Lung (tissue), 12 donors: ENCODE data around the gene CEP68. TPM values are rescaled to one million over a fixed set of nuclear protein-coding genes. Genes with fewer than 3 reads are reported as not detected.
"Not testable (repeated sequence)": the region's sequence is repeated elsewhere in the genome, so short reads cannot be mapped to it uniquely, and the experiment has no call there.

Source experiments
- ATAC-seq: fragments of 200-7000 bp; cut with Tn5 transposase; one replicate; pipeline ENCODE4 v1.9.1; 2020; ENCODE audit warnings: moderate number of reproducible peaks; ENCODE audit not compliant: insufficient read depth, low FRiP score
- DNase-seq, 3 donors: peaks; one replicate each; pipeline ENCODE4 v3.0.0-alpha.2; 2013 to 2017
- H3K27ac ChIP-seq, 2 donors: one replicate each; pipeline ENCODE4 v1.5.1; 2013; ENCODE audit warnings: mild to moderate bottlenecking in 2 of 2, moderate library complexity in 2 of 2, control low read depth in 1 of 2, inconsistent platforms in 1 of 2, low read depth in 1 of 2, low read length in 1 of 2
- H3K27me3 ChIP-seq, 3 donors: one replicate each; pipeline ENCODE4 v1.5.1; 2013; ENCODE audit warnings: low read length in 2 of 3; ENCODE audit not compliant: control insufficient read depth in 3 of 3, insufficient read depth in 3 of 3
- H3K36me3 ChIP-seq, 4 donors: one replicate each; pipeline ENCODE4 v1.5.1; 2013; ENCODE audit warnings: low read length in 4 of 4, mild to moderate bottlenecking in 1 of 4, moderate library complexity in 1 of 4; ENCODE audit not compliant: control insufficient read depth in 4 of 4, insufficient read depth in 4 of 4
- H3K4me1 ChIP-seq, 5 donors: one replicate each; pipeline ENCODE4 v1.5.1; 2013; ENCODE audit warnings: low read length in 5 of 5, mild to moderate bottlenecking in 2 of 5, moderate library complexity in 1 of 5; ENCODE audit not compliant: control insufficient read depth in 5 of 5, insufficient read depth in 5 of 5
- H3K4me3 ChIP-seq: one replicate; pipeline ENCODE4 v1.5.1; 2013; ENCODE audit warnings: mild to moderate bottlenecking, control low read depth, moderate library complexity
- H3K9ac ChIP-seq, 2 donors: one replicate each; pipeline ENCODE4 v1.5.1; 2013; ENCODE audit warnings: low read length in 2 of 2, control low read depth in 1 of 2; ENCODE audit not compliant: insufficient read depth in 1 of 2
- H3K9me3 ChIP-seq, 4 donors: one replicate each; pipeline ENCODE4 v1.5.1; 2013; ENCODE audit warnings: low read length in 3 of 4, mild to moderate bottlenecking in 1 of 4, moderate library complexity in 1 of 4; ENCODE audit not compliant: control insufficient read depth in 4 of 4, insufficient read depth in 3 of 4
- WGBS, 2 donors: extraction: QIAGEN DNeasy Blood & Tissue Kit; methylation state at CpG; one replicate each; pipeline ENCODE4 v1.1.7; 2013; 5-methylcytosine and 5-hydroxymethylcytosine counted together
- polyA plus RNA-seq, 2 donors: library from polyadenylated mRNA; stranded (reverse); fragments of 200-250 nt; gene quantifications; one replicate each; pipeline ENCODE4 v1.2.1, GENCODE V29; 2013
- total RNA-seq, 2 donors: library from RNA; depleted of rRNA in 1 of 2; stranded (reverse); fragments of >200 nt in 1 of 2; gene quantifications; one replicate each; pipeline ENCODE4 v1.2.1, GENCODE V29; 2014 to 2021
- TF ChIP-seq, protein P1 (sequence below): IDR thresholded peaks from 2 replicates; pipeline ENCODE4 v1.5.1; 2012; ENCODE audit warnings: mild to moderate bottlenecking; ENCODE audit errors: control extremely low read depth, extremely low read depth
- donor health status: control.
- donor health status: control.
- donor health status: Bipolar disorder and iron deficiency.
- donor health status: healthy.
- donor health status: DM: yes; HTN: yes; CAD: no.

Gene CEP68
- total and polyA plus RNA-seq, 4 donors: 3.5 to 28.9 (median 8.8) TPM

DNA sequence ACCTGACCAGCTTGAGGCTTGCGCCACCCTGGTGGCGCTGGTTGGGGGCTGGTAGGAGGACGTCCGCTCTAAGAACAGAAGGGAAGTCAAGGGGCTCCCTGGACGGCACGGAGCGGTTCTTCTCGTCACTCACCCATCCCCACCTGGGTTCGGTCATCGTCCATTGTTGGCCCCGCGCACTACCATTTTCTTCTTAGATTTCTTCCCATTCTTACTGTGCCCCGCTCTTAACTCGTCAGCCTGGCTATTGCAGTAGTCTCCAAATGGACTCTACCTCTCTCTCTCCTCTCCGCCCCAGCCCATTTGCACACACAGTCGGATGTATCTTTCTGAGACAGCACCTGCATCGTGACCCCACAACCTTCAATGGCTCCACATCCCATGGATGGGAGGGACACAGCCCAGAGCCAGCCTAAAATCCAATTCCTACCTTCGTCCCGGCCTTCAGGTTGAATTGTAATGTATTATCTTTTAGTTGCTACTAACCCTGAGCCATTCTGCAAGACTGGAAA lies 74.5 kb downstream of the CEP68 start:
- WGBS, 2 donors: 16 to 17% methylated on average over 15 to 19 of the region's 19 CpGs
- no peaks in the 10 kb centered on the region for H3K36me3 ChIP-seq
- DNase-seq: no peak
- TF ChIP-seq, protein P1, sequence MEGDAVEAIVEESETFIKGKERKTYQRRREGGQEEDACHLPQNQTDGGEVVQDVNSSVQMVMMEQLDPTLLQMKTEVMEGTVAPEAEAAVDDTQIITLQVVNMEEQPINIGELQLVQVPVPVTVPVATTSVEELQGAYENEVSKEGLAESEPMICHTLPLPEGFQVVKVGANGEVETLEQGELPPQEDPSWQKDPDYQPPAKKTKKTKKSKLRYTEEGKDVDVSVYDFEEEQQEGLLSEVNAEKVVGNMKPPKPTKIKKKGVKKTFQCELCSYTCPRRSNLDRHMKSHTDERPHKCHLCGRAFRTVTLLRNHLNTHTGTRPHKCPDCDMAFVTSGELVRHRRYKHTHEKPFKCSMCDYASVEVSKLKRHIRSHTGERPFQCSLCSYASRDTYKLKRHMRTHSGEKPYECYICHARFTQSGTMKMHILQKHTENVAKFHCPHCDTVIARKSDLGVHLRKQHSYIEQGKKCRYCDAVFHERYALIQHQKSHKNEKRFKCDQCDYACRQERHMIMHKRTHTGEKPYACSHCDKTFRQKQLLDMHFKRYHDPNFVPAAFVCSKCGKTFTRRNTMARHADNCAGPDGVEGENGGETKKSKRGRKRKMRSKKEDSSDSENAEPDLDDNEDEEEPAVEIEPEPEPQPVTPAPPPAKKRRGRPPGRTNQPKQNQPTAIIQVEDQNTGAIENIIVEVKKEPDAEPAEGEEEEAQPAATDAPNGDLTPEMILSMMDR: no peak
- ATAC-seq: peak; percentile 12
- H3K4me3 ChIP-seq: peak overlapping the region; percentile 67
- H3K27me3 ChIP-seq: no peaks in the 10 kb centered on the region
- H3K4me1 ChIP-seq: peaks cover 2 to 26% (median 10%) of the 10 kb centered on the region in 5 donors
- peak overlapping the region; percentile 76 to 95 for H3K27ac ChIP-seq
- no peaks in the 10 kb centered on the region for H3K9me3 ChIP-seq
- H3K9ac ChIP-seq: peak overlapping the region; percentile 90 to 95

DNA sequence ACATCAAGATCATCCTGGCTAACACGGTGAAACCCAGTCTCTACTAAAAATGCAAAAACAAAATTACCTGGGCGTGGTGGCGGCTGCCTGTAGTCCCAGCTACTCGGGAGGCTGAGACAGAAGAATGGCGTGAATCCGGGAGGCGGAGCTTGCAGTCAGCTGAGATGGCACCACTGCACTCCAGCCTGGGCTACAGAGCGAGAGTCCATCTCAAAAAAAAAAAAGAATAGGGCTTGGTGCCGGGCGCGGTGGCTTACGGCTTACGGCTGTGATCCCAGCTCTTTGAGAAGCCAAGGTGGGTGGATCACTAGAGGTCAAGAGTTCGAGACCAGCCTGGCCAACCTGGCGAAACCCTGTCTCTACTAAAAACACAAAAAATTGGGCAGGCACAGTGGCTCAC lies 76.7 kb downstream of the CEP68 start:
- not testable (repeated sequence) for H3K27me3 ChIP-seq, H3K27ac ChIP-seq, H3K36me3 ChIP-seq, H3K4me3 ChIP-seq, DNase-seq, H3K9me3 ChIP-seq, ATAC-seq, H3K9ac ChIP-seq
- whole genome bisulfite sequencing, 2 donors: 89 to 94% methylated on average over 15 of the region's 15 CpGs
- peaks cover 0 to 12% (median 3%) of the 10 kb centered on the region in 5 donors for H3K4me1 ChIP-seq

GRCh38 chr2:65133626-65134025 lies 77.4 kb downstream of the CEP68 start:
- no peak overlapping the region for H3K27ac ChIP-seq
- no peaks in the 10 kb centered on the region for H3K9me3 ChIP-seq
- no peaks in the 10 kb centered on the region for H3K36me3 ChIP-seq
- no peaks in the 10 kb centered on the region for H3K27me3 ChIP-seq
- H3K4me3 ChIP-seq: no peak overlapping the region
- TF ChIP-seq, protein P1: no peak
- DNase-seq (no peak), ATAC-seq (no peak)
- H3K9ac ChIP-seq: no peak overlapping the region
- peaks cover 0 to 7% (median 3%) of the 10 kb centered on the region in 5 donors for H3K4me1 ChIP-seq
- WGBS, 2 donors: 82 to 91% methylated on average over 4 of the region's 4 CpGs

GRCh38 chr2:65134158-65134557 lies 77.9 kb downstream of the CEP68 start:
- no peaks in the 10 kb centered on the region for H3K9me3 ChIP-seq
- no peaks in the 10 kb centered on the region for H3K27me3 ChIP-seq
- no peak overlapping the region for H3K4me3 ChIP-seq
- H3K36me3 ChIP-seq: no peaks in the 10 kb centered on the region
- no peak overlapping the region for H3K9ac ChIP-seq
- ATAC-seq (no peak), DNase-seq (no peak)
- H3K27ac ChIP-seq: no peak overlapping the region
- peaks cover 0 to 3% (median 0%) of the 10 kb centered on the region in 5 donors for H3K4me1 ChIP-seq
- WGBS, 2 donors: 94 to 96% methylated on average over 7 of the region's 7 CpGs
- TF ChIP-seq, protein P1: no peak
